HepG2 (cell line): ENCODE data around the gene ZNF239. TPM values are rescaled to one million over a fixed set of nuclear protein-coding genes. Genes with fewer than 3 reads are reported as not detected.
"Not testable (repeated sequence)": the region's sequence is repeated elsewhere in the genome, so short reads cannot be mapped to it uniquely, and the experiment has no call there.

Experiments
- ATAC-seq: fragments of 200-7000 bp; cut with Tn5 transposase; 3 replicates; pipeline ENCODE4 v1.9.1; 2020; ENCODE audit warnings: mild to moderate bottlenecking, moderate library complexity
- BruUV-seq: library from RNA; stranded (reverse); fragments of 400-500 nt; replicated peaks from 2 replicates; lab custom pipeline; 2021; lab: Mats Ljungman, UMichigan
- CTCF ChIA-PET: fragments of 300-600 bp; formaldehyde crosslinking; extraction: SDS; loops from one replicate; lab custom pipeline; 2021; ENCODE audit warnings: low total read pairs, inconsistent platforms, low intra/inter-chr PET ratio; lab: Yijun Ruan, JAX
- POLR2A ChIA-PET: fragments of 350-600 bp; sonication (Branson Sonifier 250); formaldehyde crosslinking; loops from one replicate; lab custom pipeline; 2020; ENCODE audit warnings: antibody characterized with exemption, inconsistent platforms; lab: Yijun Ruan, JAX
- DNase-seq: peaks from one replicate; pipeline ENCODE4 v3.0.0-alpha.2; 2015; ENCODE audit warnings: low spot score
- FAIRE-seq: peaks from 3 replicates; lab custom pipeline; 2011; peaks lifted over from hg19 to GRCh38; lab: Jason Lieb, UNC
- H2AFZ ChIP-seq: one replicate; pipeline ENCODE4 v1.6.1; 2011; ENCODE audit warnings: low read length, inconsistent platforms
- H3K27ac ChIP-seq: fragments of 300-600 bp; 3 replicates; pipeline ENCODE4 v1.8.0; 2011; ENCODE audit warnings: mixed run types, mild to moderate bottlenecking, mixed read lengths, low read length, inconsistent platforms; ENCODE audit not compliant: insufficient read depth; ENCODE audit errors: extremely low read length
- H3K27me3 ChIP-seq, 2 experiments: fragments of 200-600 bp in 1 of 2; 2 replicates in 1 of 2; 3 replicates in 1 of 2; pipeline versions ENCODE4 v1.6.0 to v1.8.0; 2011; ENCODE audit warnings: low read length in 2 of 2, mild to moderate bottlenecking in 2 of 2, moderate library complexity in 2 of 2, inconsistent platforms in 1 of 2; ENCODE audit not compliant: insufficient read depth in 2 of 2, control insufficient read depth in 1 of 2
- H3K36me3 ChIP-seq, 2 experiments: fragments of 200-600 bp in 1 of 2; replicated peaks in 1 of 2; 2 replicates in 1 of 2; 3 replicates in 1 of 2; pipeline versions ENCODE4 v1.5.1 to v1.8.0; 2011; ENCODE audit warnings: low read length in 2 of 2, inconsistent platforms in 1 of 2; ENCODE audit not compliant: insufficient read depth in 2 of 2, control insufficient read depth in 1 of 2
- H3K4me1 ChIP-seq: 2 replicates; pipeline ENCODE4 v1.5.1; 2012; ENCODE audit warnings: low read length, inconsistent platforms; ENCODE audit not compliant: insufficient read depth
- H3K4me2 ChIP-seq: 2 replicates; pipeline ENCODE4 v1.6.0; 2011; ENCODE audit warnings: low read depth, low read length, inconsistent platforms
- H3K4me3 ChIP-seq, 3 experiments: fragments of 200-600 bp in 1 of 3; sonication (generic), shearing (Covaris generic) in 1 of 3; replicated peaks in 1 of 3; 2 replicates each; pipeline ENCODE4 v1.5.1; 2011 to 2016; ENCODE audit warnings: low read length in 3 of 3, inconsistent platforms in 2 of 3, low read depth in 2 of 3, mild to moderate bottlenecking in 2 of 3, control low read depth in 1 of 3, mixed read lengths in 1 of 3; ENCODE audit not compliant: insufficient read depth in 1 of 3
- H3K79me2 ChIP-seq: one replicate; pipeline ENCODE4 v1.6.1; 2011; ENCODE audit warnings: low read length, inconsistent platforms; ENCODE audit not compliant: insufficient read depth
- H3K9ac ChIP-seq: 2 replicates; pipeline ENCODE4 v1.6.0; 2011; ENCODE audit warnings: mild to moderate bottlenecking, low read depth, low read length, inconsistent platforms; ENCODE audit not compliant: insufficient read depth
- H3K9me3 ChIP-seq: 2 replicates; pipeline ENCODE4 v1.5.1; 2012; ENCODE audit warnings: mild to moderate bottlenecking, low read length
- H4K20me1 ChIP-seq: 2 replicates; pipeline ENCODE4 v1.6.0; 2011; ENCODE audit warnings: inconsistent platforms, mild to moderate bottlenecking, low read length, moderate library complexity; ENCODE audit not compliant: insufficient read depth
- CREM ChIP-seq, 2 experiments: sonication (generic) in 1 of 2; formaldehyde crosslinking in 1 of 2; IDR thresholded peaks; 2 replicates each; pipeline versions ENCODE4 v1.4.0 to v1.6.1; 2016 to 2020; ENCODE audit warnings: antibody characterized with exemption in 1 of 2, mild to moderate bottlenecking in 1 of 2, missing genetic modification reagents in 1 of 2
- MBD4 ChIP-seq: IDR thresholded peaks from 2 replicates; pipeline ENCODE4 v1.6.1; 2012; ENCODE audit warnings: low read length, inconsistent platforms, borderline replicate concordance
- PHB2 ChIP-seq: fragments of 450-650 bp; IDR thresholded peaks from 2 replicates; pipeline ENCODE4 v1.6.1; 2018; ENCODE audit not compliant: partially characterized antibody
- ZBTB14 ChIP-seq: sonication (generic); formaldehyde crosslinking; IDR thresholded peaks from 2 replicates; pipeline ENCODE4 v1.4.0; 2020; ENCODE audit warnings: missing genetic modification reagents
- ZNF136 ChIP-seq: sonication (generic); formaldehyde crosslinking; IDR thresholded peaks from 2 replicates; pipeline ENCODE4 v1.8.1; 2022; ENCODE audit warnings: low read depth, mild to moderate bottlenecking, moderate library complexity, missing genetic modification reagents
- ZNF841 ChIP-seq: sonication (generic); formaldehyde crosslinking; IDR thresholded peaks from 2 replicates; pipeline ENCODE4 v1.8.1; 2023; ENCODE audit warnings: missing genetic modification reagents, borderline replicate concordance
- WGBS: methylation state at CpG from one replicate; pipeline ENCODE4 v1.1.6; 2017; ENCODE audit warnings: low lambda C conversion rate; 5-methylcytosine and 5-hydroxymethylcytosine counted together
- in situ Hi-C: cut with HindIII; loops from 2 replicates; pipeline ENCODE4 v1.10.0; 2017; ENCODE audit warnings: low pct_unique_long_range_greater_than_20kb; ENCODE audit not compliant: extremely low pct_ligation_motif_present
- intact Hi-C: fragments of 100-400 bp; cut with micrococcal nuclease; formaldehyde crosslinking; loops from one replicate; pipeline ENCODE4 v1.10.0; 2022; ENCODE audit not compliant: unreplicated experiment
- polyA plus RNA-seq, 8 experiments: library from polyadenylated mRNA; depleted of rRNA in 3 of 8; stranded (reverse) in 7 of 8; unstranded in 1 of 8; fragments of >200 nt; fragmentation: Illumina TruSeq in 4 of 8; extraction: Trizol in 4 of 8; gene quantifications; 2 replicates each; pipeline versions ENCODE4 v1.2.1 to v1.2.3, GENCODE V29; 2011 to 2016; ENCODE audit warnings: low read depth in 4 of 8, missing spikeins in 1 of 8, mixed read lengths in 1 of 8; ENCODE audit not compliant: insufficient read depth in 1 of 8
- total RNA-seq, 5 experiments: library from RNA; depleted of rRNA; stranded (reverse); fragments of >200 nt; fragmentation: Illumina TruSeq; extraction: Trizol; gene quantifications; 2 replicates each; pipeline ENCODE4 v1.2.3, GENCODE V29; 2016; ENCODE audit warnings: low read depth in 1 of 5

ZNF239 gene
- total and polyA plus RNA-seq, 2 of the 13 experiments (the other 11 are each of a cell fraction or from before 2014, with no cell fraction given), result 0.05 TPM; not detected in 1

GRCh38 chr10:43557214-43557613, 17.2 kb downstream of the ZNF239 start:
- Histone ChIP-seq H3K27ac (no peak overlapping the region), H2AFZ (no peak overlapping the region), H3K4me1 (no peaks in the 10 kb centered on the region), H3K79me2 (no peaks in the 10 kb centered on the region), H3K4me2 (no peak overlapping the region), H4K20me1 (no peaks in the 10 kb centered on the region), H3K27me3 (no peaks in the 10 kb centered on the region), H3K9me3 (no peaks in the 10 kb centered on the region), H3K36me3 (no peaks in the 10 kb centered on the region), H3K9ac (no peak overlapping the region), H3K4me3 (no peak overlapping the region)
- FAIRE-seq (no peak), ATAC-seq (no peak), DNase-seq (no peak)
- WGBS, result 13% methylated on average over 3 of the region's 4 CpGs
- CTCF ChIA-PET, result no interaction called here
- POLR2A ChIA-PET, result no interaction called here
- in situ Hi-C loops (no loop called here), intact Hi-C loops (no loop called here)
- BruUV-seq, result no TSS peak
- no peak for TF ChIP-seq PHB2
- TF ChIP-seq CREM (IDR thresholded peaks at IDR 0.05), result no peak
- no peak for TF ChIP-seq CREM (CRISPR knock-in tag; IDR thresholded peaks at IDR 0.05)
- no peak for TF ChIP-seq ZNF841 (CRISPR knock-in tag)
- no peak for TF ChIP-seq ZBTB14 (CRISPR knock-in tag)
- no peak for TF ChIP-seq ZNF136 (CRISPR knock-in tag)
- no peak for TF ChIP-seq MBD4

GRCh38 chr10:43543746-43544145, 30.7 kb downstream of the ZNF239 start:
- H3K9ac ChIP-seq, DNase-seq, H3K79me2 ChIP-seq, H3K27me3 ChIP-seq, in situ Hi-C loops, ATAC-seq, H3K4me2 ChIP-seq, FAIRE-seq, CTCF ChIA-PET, H3K4me3 ChIP-seq, BruUV-seq, H4K20me1 ChIP-seq, H3K9me3 ChIP-seq, POLR2A ChIA-PET, H3K27ac ChIP-seq, H3K4me1 ChIP-seq, H2AFZ ChIP-seq, H3K36me3 ChIP-seq, intact Hi-C loops: not testable (repeated sequence)
- WGBS, result 63% methylated on average over 9 of the region's 11 CpGs
